Measurements from ENCODE around the gene FBLN2. TPM values are rescaled to one million over a fixed set of nuclear protein-coding genes. Genes with fewer than 3 reads are reported as not detected.

FBLN2 gene
- total RNA-seq, 2 donors from 2014 or later: 10.5 to 24.1 TPM

- Histone ChIP-seq H3K9ac (ENCODE audit: low read depth in 2 of 2, low read length in 2 of 2) (no peak overlapping the region), H3K4me1 (no peaks in the 10 kb centered on the region), H3K27ac (no peak overlapping the region), H3K27me3 (no peaks in the 10 kb centered on the region), H3K4me3 (no peak overlapping the region), H3K9me3 (no peaks in the 10 kb centered on the region), H3K36me3 (no peaks in the 10 kb centered on the region)
- intact Hi-C loops (cut with DNase I): no loop called here
- no peak for DNase-seq
- no peak for TF ChIP-seq CTCF (IDR thresholded peaks at IDR 0.05)
Measured at GRCh38 chr3:13624671-13625125, 75.8 kb downstream of the FBLN2 start.

GRCh38 chr3:13626396-13626795 is 77.5 kb downstream of the FBLN2 start:
- no peak for TF ChIP-seq CTCF (IDR thresholded peaks at IDR 0.05)
- no peaks in the 10 kb centered on the region for H3K9me3 ChIP-seq
- no peak for DNase-seq
- H3K9ac ChIP-seq (ENCODE audit: low read depth in 2 of 2, low read length in 2 of 2): no peak overlapping the region
- intact Hi-C loops (cut with DNase I): no loop called here
- no peaks in the 10 kb centered on the region for H3K27me3 ChIP-seq
- H3K4me1 ChIP-seq: no peaks in the 10 kb centered on the region
- H3K4me3 ChIP-seq: no peak overlapping the region
- H3K27ac ChIP-seq: no peak overlapping the region
- no peaks in the 10 kb centered on the region for H3K36me3 ChIP-seq

GRCh38 chr3:13626915-13627460 is 78.1 kb downstream of the FBLN2 start:
- no peaks in the 10 kb centered on the region for H3K27me3 ChIP-seq
- H3K4me3 ChIP-seq: no peak overlapping the region
- TF ChIP-seq CTCF (IDR thresholded peaks at IDR 0.05): no peak
- DNase-seq: no peak
- no peaks in the 10 kb centered on the region for H3K36me3 ChIP-seq
- no peaks in the 10 kb centered on the region for H3K9me3 ChIP-seq
- H3K4me1 ChIP-seq: no peaks in the 10 kb centered on the region
- H3K9ac ChIP-seq (ENCODE audit: low read depth in 2 of 2, low read length in 2 of 2): no peak overlapping the region
- intact Hi-C loops (cut with DNase I): no loop called here
- no peak overlapping the region for H3K27ac ChIP-seq

- intact Hi-C loops (cut with DNase I): no loop called here
- H3K9me3 ChIP-seq: no peaks in the 10 kb centered on the region
- no peak for DNase-seq
Measured at GRCh38 chr3:13627681-13628080, 78.8 kb downstream of the FBLN2 start.

GRCh38 chr3:13628432-13628831 is 79.5 kb downstream of the FBLN2 start:
- TF ChIP-seq CTCF (IDR thresholded peaks at IDR 0.05): no peak
- no peak for DNase-seq
- Histone ChIP-seq H3K9ac (ENCODE audit: low read depth in 2 of 2, low read length in 2 of 2) (no peak overlapping the region), H3K27ac (no peak overlapping the region), H3K4me1 (no peaks in the 10 kb centered on the region), H3K27me3 (no peaks in the 10 kb centered on the region), H3K4me3 (no peak overlapping the region), H3K9me3 (no peaks in the 10 kb centered on the region), H3K36me3 (no peaks in the 10 kb centered on the region)
- intact Hi-C loops (cut with DNase I): no loop called here

More at GRCh38 chr3:13627681-13628080, 78.8 kb downstream of the FBLN2 start:
- Histone ChIP-seq H3K36me3 (no peaks in the 10 kb centered on the region), H3K27ac (no peak overlapping the region), H3K4me1 (no peaks in the 10 kb centered on the region), H3K4me3 (no peak overlapping the region), H3K27me3 (no peaks in the 10 kb centered on the region), H3K9ac (ENCODE audit: low read depth in 2 of 2, low read length in 2 of 2) (no peak overlapping the region)
- no peak for TF ChIP-seq CTCF (IDR thresholded peaks at IDR 0.05)
